HEK293 (cell line): Measurements from ENCODE around the gene TMEM272.

Source experiments
- CTCF ChIA-PET: fragments of 350-600 bp; formaldehyde crosslinking; extraction: SDS; loops from one replicate; lab custom pipeline; 2021; ENCODE audit warnings: antibody characterized with exemption; lab: Yijun Ruan, JAX
- POLR2A ChIA-PET: fragments of 300-600 bp; formaldehyde crosslinking; extraction: SDS; loops from one replicate; lab custom pipeline; 2020; ENCODE audit warnings: antibody characterized with exemption, inconsistent platforms; lab: Yijun Ruan, JAX
- H3K27ac ChIP-seq: fragments of 200-500 bp; sonication (Bioruptor generic); 2 replicates; pipeline ENCODE4 v1.5.1; 2014; ENCODE audit warnings: low read depth, low read length, control low read depth, inconsistent platforms; ENCODE audit errors: extremely low read depth
- H3K36me3 ChIP-seq, 2 experiments: fragments of 200-500 bp in 1 of 2; sonication (Bioruptor generic) in 1 of 2; 1 replicate in 1 of 2; 2 replicates in 1 of 2; pipeline ENCODE4 v1.5.1; 2014 to 2017; ENCODE audit warnings: inconsistent platforms in 2 of 2, low read length in 2 of 2; ENCODE audit not compliant: control insufficient read depth in 2 of 2, insufficient read depth in 1 of 2
- H3K4me1 ChIP-seq: fragments of 200-500 bp; sonication (Bioruptor generic); 2 replicates; pipeline ENCODE4 v1.5.1; 2014; ENCODE audit warnings: mild to moderate bottlenecking, low read length, inconsistent platforms; ENCODE audit not compliant: control insufficient read depth, insufficient read depth
- H3K4me3 ChIP-seq: 2 replicates; pipeline ENCODE4 v1.5.1; 2011; ENCODE audit warnings: low read depth, mild to moderate bottlenecking, control low read depth, low read length, moderate library complexity
- H3K9me3 ChIP-seq: fragments of 200-500 bp; sonication (Bioruptor generic); 2 replicates; pipeline ENCODE4 v1.5.1; 2014; ENCODE audit warnings: low read depth, low read length, inconsistent platforms; ENCODE audit not compliant: control insufficient read depth, insufficient read depth
- GLIS1 ChIP-seq: fragments of 450-650 bp; formaldehyde crosslinking; IDR thresholded peaks from 2 replicates; pipeline ENCODE4 v1.5.1; 2016; ENCODE audit warnings: missing biosample characterization, missing genetic modification characterization
- GLIS2 ChIP-seq: fragments of 450-650 bp; formaldehyde crosslinking; IDR thresholded peaks from 2 replicates; pipeline ENCODE4 v1.5.1; 2016; ENCODE audit warnings: missing biosample characterization, missing genetic modification characterization
- INSM2 ChIP-seq: fragments of 450-650 bp; formaldehyde crosslinking; IDR thresholded peaks from 2 replicates; pipeline ENCODE4 v1.5.1; 2016; ENCODE audit warnings: missing biosample characterization, missing genetic modification characterization
- PRDM4 ChIP-seq: fragments of 450-650 bp; formaldehyde crosslinking; IDR thresholded peaks from 2 replicates; pipeline ENCODE4 v1.5.1; 2017; ENCODE audit warnings: missing biosample characterization, missing genetic modification characterization
- RBAK ChIP-seq: fragments of 450-650 bp; formaldehyde crosslinking; IDR thresholded peaks from 2 replicates; pipeline ENCODE4 v1.5.1; 2016; ENCODE audit warnings: missing biosample characterization, missing genetic modification characterization
- ZBTB10 ChIP-seq: fragments of 450-650 bp; formaldehyde crosslinking; IDR thresholded peaks from 2 replicates; pipeline ENCODE4 v1.5.1; 2016; ENCODE audit warnings: missing biosample characterization, missing genetic modification characterization
- ZBTB44 ChIP-seq: fragments of 450-650 bp; IDR thresholded peaks from 2 replicates; pipeline ENCODE4 v1.5.1; 2018; ENCODE audit warnings: missing biosample characterization, mild to moderate bottlenecking, missing genetic modification characterization
- ZBTB8A ChIP-seq: fragments of 450-650 bp; formaldehyde crosslinking; IDR thresholded peaks from 2 replicates; pipeline ENCODE4 v1.5.1; 2016; ENCODE audit warnings: missing biosample characterization, missing genetic modification characterization
- ZFP37 ChIP-seq: fragments of 450-650 bp; formaldehyde crosslinking; IDR thresholded peaks from 2 replicates; pipeline ENCODE4 v1.5.1; 2016; ENCODE audit warnings: missing biosample characterization, missing genetic modification characterization
- ZNF223 ChIP-seq: fragments of 450-650 bp; formaldehyde crosslinking; IDR thresholded peaks from 2 replicates; pipeline ENCODE4 v1.5.1; 2016; ENCODE audit warnings: missing biosample characterization, missing genetic modification characterization
- ZNF280D ChIP-seq: fragments of 450-650 bp; formaldehyde crosslinking; IDR thresholded peaks from 2 replicates; pipeline ENCODE4 v1.5.1; 2016; ENCODE audit warnings: missing biosample characterization, missing genetic modification characterization
- ZNF473 ChIP-seq: fragments of 450-650 bp; formaldehyde crosslinking; IDR thresholded peaks from 2 replicates; pipeline ENCODE4 v1.5.1; 2017; ENCODE audit warnings: missing biosample characterization, missing genetic modification characterization
- ZNF48 ChIP-seq: fragments of 450-650 bp; formaldehyde crosslinking; IDR thresholded peaks from 2 replicates; pipeline ENCODE4 v1.5.1; 2016; ENCODE audit warnings: missing biosample characterization, missing genetic modification characterization
- ZNF529 ChIP-seq: fragments of 450-650 bp; formaldehyde crosslinking; IDR thresholded peaks from 2 replicates; pipeline ENCODE4 v1.5.1; 2017; ENCODE audit warnings: missing genetic modification characterization, missing biosample characterization; ENCODE audit not compliant: insufficient replicate concordance
- ZNF707 ChIP-seq: fragments of 450-650 bp; formaldehyde crosslinking; IDR thresholded peaks from 2 replicates; pipeline ENCODE4 v1.5.1; 2016; ENCODE audit warnings: missing biosample characterization, missing genetic modification characterization

Gene TMEM272

GRCh38 chr13:51846756-51847155 lies 1.8 kb upstream of the TMEM272 start:
- no peaks in the 10 kb centered on the region for H3K36me3 ChIP-seq
- H3K27ac ChIP-seq, result no peak overlapping the region
- CTCF ChIA-PET, result interaction anchor here (0.6 to 1.6 kb wide), 3 partner anchors 31 to 525 kb away, joined by 3 to 5 read pairs (median 3); no protein-coding TSS in a partner anchor
- no peak for TF ChIP-seq ZBTB8A (tag by site-specific recombination)
- TF ChIP-seq GLIS2 (tag by site-specific recombination), result no peak
- no peak for TF ChIP-seq ZNF48 (tag by site-specific recombination)
- TF ChIP-seq GLIS1 (tag by site-specific recombination), result no peak
- no peak for TF ChIP-seq ZNF280D
- no peak for TF ChIP-seq PRDM4
- TF ChIP-seq ZBTB44 (tag by site-specific recombination), result no peak
- TF ChIP-seq ZNF529 (tag by site-specific recombination), result no peak
- no peak for TF ChIP-seq ZFP37
- no peak for TF ChIP-seq ZNF223
- TF ChIP-seq ZNF473, result no peak
- TF ChIP-seq RBAK, result no peak
- TF ChIP-seq INSM2 (tag by site-specific recombination), result no peak
- no peak for TF ChIP-seq ZBTB10
- no peak for TF ChIP-seq ZNF707 (tag by site-specific recombination)
- no peak overlapping the region for H3K4me3 ChIP-seq
- no peaks in the 10 kb centered on the region for H3K9me3 ChIP-seq
- H3K4me1 ChIP-seq, result no peaks in the 10 kb centered on the region
- POLR2A ChIA-PET, result interaction anchor here (0.6 kb wide), 1 partner anchor 418 kb away, joined by 5 read pairs; no protein-coding TSS in a partner anchor
